ENCODE data around the gene TMEM184B. TPM values are rescaled to one million over a fixed set of nuclear protein-coding genes. Genes with fewer than 3 reads are reported as not detected.
A peak's percentile ranks its signal among the peaks of the same experiment; 100 is the strongest.

The TMEM184B gene
- total and polyA plus RNA-seq, 10 of the 15 experiments (the other 5 are each of a cell fraction or from before 2014, with no cell fraction given): 0.56 to 22.4 (median 7.9) TPM

DNA sequence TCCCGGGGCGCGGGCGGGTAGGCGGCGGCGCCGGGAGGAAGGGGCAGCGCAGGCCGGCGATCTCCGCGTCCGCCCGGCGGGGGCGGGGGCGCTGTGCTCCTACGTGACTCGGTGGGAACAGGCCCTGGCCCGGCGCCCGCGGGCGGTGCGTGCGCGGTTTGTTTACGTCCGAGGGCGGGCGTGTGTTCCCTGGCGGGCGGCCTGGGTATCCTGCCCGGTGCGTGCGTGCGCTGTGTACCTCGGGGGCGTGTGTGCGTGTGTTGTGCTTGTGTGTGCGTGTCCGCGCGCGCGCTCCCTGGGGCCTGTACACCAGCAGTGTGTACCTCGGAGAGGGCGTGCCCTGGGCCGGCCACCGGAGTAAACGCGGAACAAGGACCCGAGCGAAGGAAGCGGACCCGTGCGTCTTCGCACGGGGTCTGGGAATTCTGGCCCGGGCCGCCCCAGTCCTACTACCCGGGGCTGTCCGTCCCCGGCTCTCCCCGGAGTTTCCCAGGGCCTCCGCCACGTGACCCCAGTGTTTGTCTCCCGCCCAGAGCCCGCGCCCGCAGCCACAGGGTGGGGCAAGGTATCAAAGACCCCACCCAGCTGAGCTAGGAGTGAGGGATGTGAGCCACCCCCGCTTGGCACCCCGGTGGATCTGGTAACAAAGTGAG, 70.2 kb downstream of the TMEM184B start (continued):
- TF ChIP-seq, protein P1, sequence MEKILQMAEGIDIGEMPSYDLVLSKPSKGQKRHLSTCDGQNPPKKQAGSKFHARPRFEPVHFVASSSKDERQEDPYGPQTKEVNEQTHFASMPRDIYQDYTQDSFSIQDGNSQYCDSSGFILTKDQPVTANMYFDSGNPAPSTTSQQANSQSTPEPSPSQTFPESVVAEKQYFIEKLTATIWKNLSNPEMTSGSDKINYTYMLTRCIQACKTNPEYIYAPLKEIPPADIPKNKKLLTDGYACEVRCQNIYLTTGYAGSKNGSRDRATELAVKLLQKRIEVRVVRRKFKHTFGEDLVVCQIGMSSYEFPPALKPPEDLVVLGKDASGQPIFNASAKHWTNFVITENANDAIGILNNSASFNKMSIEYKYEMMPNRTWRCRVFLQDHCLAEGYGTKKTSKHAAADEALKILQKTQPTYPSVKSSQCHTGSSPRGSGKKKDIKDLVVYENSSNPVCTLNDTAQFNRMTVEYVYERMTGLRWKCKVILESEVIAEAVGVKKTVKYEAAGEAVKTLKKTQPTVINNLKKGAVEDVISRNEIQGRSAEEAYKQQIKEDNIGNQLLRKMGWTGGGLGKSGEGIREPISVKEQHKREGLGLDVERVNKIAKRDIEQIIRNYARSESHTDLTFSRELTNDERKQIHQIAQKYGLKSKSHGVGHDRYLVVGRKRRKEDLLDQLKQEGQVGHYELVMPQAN (conservative IDR thresholded peaks at IDR 0.05): peak; percentile 54; the same call in 1 of the 2 replicates
- TF ChIP-seq IRF4 (IDR thresholded peaks at IDR 0.05; ENCODE audit: low read depth, low read length) (no peak), NFIC (IDR thresholded peaks at IDR 0.05; ENCODE audit: low read depth, low read length) (no peak), WRNIP1 (IDR thresholded peaks at IDR 0.05; ENCODE audit: borderline replicate concordance, low read depth, low read length) (no peak), TARDBP (IDR thresholded peaks at IDR 0.05; ENCODE audit: borderline replicate concordance) (no peak), CBX3 (IDR thresholded peaks at IDR 0.05; ENCODE audit: borderline replicate concordance, low read depth) (no peak), BHLHE40 (IDR thresholded peaks at IDR 0.05; ENCODE audit: borderline replicate concordance in 1 of 2, low read depth in 2 of 2, low read length in 1 of 2) (peak; percentile 56 to 84; a peak in 3 of 4 replicates), RBBP5 (conservative IDR thresholded peaks at IDR 0.05) (no peak), BRCA1 (IDR thresholded peaks at IDR 0.05; ENCODE audit: low read depth, low read length) (no peak), USF1 (IDR thresholded peaks at IDR 0.05; ENCODE audit: borderline replicate concordance, extremely low read length, insufficient read depth, low read depth, low read length) (peak; percentile 79), PAX8 (IDR thresholded peaks at IDR 0.05) (no peak), USF2 (IDR thresholded peaks at IDR 0.05; ENCODE audit: borderline replicate concordance, low read depth, low read length) (peak; percentile 48), GATAD2B (conservative IDR thresholded peaks at IDR 0.05; ENCODE audit: low read depth) (peak; percentile 73; the same call in 1 of the 2 replicates), JUND (IDR thresholded peaks at IDR 0.05; ENCODE audit: low read depth, low read length) (no peak), ZNF217 (IDR thresholded peaks at IDR 0.05) (no peak), EP300 (IDR thresholded peaks at IDR 0.05; ENCODE audit: borderline replicate concordance in 1 of 2, control insufficient read depth in 1 of 2, low read depth in 2 of 2, low read length in 2 of 2) (0 out of 4 replicates have a peak, but pooled peaks of 1 of the 2 experiments have one; percentile 3)
- TF ChIP-seq, protein P2, sequence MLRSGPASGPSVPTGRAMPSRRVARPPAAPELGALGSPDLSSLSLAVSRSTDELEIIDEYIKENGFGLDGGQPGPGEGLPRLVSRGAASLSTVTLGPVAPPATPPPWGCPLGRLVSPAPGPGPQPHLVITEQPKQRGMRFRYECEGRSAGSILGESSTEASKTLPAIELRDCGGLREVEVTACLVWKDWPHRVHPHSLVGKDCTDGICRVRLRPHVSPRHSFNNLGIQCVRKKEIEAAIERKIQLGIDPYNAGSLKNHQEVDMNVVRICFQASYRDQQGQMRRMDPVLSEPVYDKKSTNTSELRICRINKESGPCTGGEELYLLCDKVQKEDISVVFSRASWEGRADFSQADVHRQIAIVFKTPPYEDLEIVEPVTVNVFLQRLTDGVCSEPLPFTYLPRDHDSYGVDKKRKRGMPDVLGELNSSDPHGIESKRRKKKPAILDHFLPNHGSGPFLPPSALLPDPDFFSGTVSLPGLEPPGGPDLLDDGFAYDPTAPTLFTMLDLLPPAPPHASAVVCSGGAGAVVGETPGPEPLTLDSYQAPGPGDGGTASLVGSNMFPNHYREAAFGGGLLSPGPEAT (IDR thresholded peaks at IDR 0.05; ENCODE audit: low read depth): peak; percentile 41; the same call in 1 of the 2 replicates
- TF ChIP-seq, protein P3, sequence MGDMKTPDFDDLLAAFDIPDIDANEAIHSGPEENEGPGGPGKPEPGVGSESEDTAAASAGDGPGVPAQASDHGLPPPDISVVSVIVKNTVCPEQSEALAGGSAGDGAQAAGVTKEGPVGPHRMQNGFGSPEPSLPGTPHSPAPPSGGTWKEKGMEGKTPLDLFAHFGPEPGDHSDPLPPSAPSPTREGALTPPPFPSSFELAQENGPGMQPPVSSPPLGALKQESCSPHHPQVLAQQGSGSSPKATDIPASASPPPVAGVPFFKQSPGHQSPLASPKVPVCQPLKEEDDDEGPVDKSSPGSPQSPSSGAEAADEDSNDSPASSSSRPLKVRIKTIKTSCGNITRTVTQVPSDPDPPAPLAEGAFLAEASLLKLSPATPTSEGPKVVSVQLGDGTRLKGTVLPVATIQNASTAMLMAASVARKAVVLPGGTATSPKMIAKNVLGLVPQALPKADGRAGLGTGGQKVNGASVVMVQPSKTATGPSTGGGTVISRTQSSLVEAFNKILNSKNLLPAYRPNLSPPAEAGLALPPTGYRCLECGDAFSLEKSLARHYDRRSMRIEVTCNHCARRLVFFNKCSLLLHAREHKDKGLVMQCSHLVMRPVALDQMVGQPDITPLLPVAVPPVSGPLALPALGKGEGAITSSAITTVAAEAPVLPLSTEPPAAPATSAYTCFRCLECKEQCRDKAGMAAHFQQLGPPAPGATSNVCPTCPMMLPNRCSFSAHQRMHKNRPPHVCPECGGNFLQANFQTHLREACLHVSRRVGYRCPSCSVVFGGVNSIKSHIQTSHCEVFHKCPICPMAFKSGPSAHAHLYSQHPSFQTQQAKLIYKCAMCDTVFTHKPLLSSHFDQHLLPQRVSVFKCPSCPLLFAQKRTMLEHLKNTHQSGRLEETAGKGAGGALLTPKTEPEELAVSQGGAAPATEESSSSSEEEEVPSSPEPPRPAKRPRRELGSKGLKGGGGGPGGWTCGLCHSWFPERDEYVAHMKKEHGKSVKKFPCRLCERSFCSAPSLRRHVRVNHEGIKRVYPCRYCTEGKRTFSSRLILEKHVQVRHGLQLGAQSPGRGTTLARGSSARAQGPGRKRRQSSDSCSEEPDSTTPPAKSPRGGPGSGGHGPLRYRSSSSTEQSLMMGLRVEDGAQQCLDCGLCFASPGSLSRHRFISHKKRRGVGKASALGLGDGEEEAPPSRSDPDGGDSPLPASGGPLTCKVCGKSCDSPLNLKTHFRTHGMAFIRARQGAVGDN (IDR thresholded peaks at IDR 0.05): peak; percentile 52

All from GM12878 (cell line).